ENCODE results near the gene NANS. TPM values are rescaled to one million over a fixed set of nuclear protein-coding genes. Genes with fewer than 3 reads are reported as not detected.

The NANS gene
- total and polyA plus RNA-seq, 2 of the 13 experiments (the other 11 are each of a cell fraction or from before 2014, with no cell fraction given): 86.9 to 203 TPM

- TF ChIP-seq BRCA1 (CRISPR knock-in tag; IDR thresholded peaks at IDR 0.05) (peak; percentile 55; the same call in 1 of the 2 replicates), ZFAT (CRISPR knock-in tag; conservative IDR thresholded peaks at IDR 0.05) (no peak), GTF2F1 (IDR thresholded peaks at IDR 0.05; ENCODE audit: low read length) (no peak), U2AF1 (optimal IDR thresholded peaks at IDR 0.05; ENCODE audit: low read depth, low read length) (no peak), ZNF879 (CRISPR knock-in tag; IDR thresholded peaks at IDR 0.05) (peak; percentile 71; the same call in 1 of the 2 replicates), ZMYM4 (CRISPR knock-in tag; IDR thresholded peaks at IDR 0.05) (peak; percentile 82), REXO4 (CRISPR knock-in tag; IDR thresholded peaks at IDR 0.05; ENCODE audit: borderline replicate concordance) (peak; percentile 18; the same call in 1 of the 2 replicates), ZNF264 (CRISPR knock-in tag; IDR thresholded peaks at IDR 0.05) (peak; percentile 14; the same call in 1 of the 2 replicates), ATF4 (CRISPR knock-in tag; IDR thresholded peaks at IDR 0.05) (no peak), ZFP36 (IDR thresholded peaks at IDR 0.05; ENCODE audit: borderline replicate concordance, low read depth, low read length, partially characterized antibody) (no peak), ZNF75D (CRISPR knock-in tag; IDR thresholded peaks at IDR 0.05; ENCODE audit: borderline replicate concordance) (no peak), ZNF891 (CRISPR knock-in tag; IDR thresholded peaks at IDR 0.05) (no peak; the same call in 1 of the 2 replicates), NR0B2 (CRISPR knock-in tag; IDR thresholded peaks at IDR 0.05) (0 out of 2 replicates have a peak, but pooled peaks have one; percentile 33), EHMT2 (IDR thresholded peaks at IDR 0.05; ENCODE audit: borderline replicate concordance, low read depth, low read length) (no peak), CHD4 (IDR thresholded peaks at IDR 0.05; ENCODE audit: borderline replicate concordance, low read length) (0 out of 2 replicates have a peak, but pooled peaks have one; percentile 44), ZNF224 (CRISPR knock-in tag; IDR thresholded peaks at IDR 0.05) (no peak), MAZ (IDR thresholded peaks at IDR 0.05; ENCODE audit: borderline replicate concordance, low read depth, low read length) (peak; percentile 38; the same call in 1 of the 2 replicates), MAZ (CRISPR knock-in tag; IDR thresholded peaks at IDR 0.05; ENCODE audit: low read depth) (peak; percentile 83), SAP130 (CRISPR knock-in tag; IDR thresholded peaks at IDR 0.05; ENCODE audit: low read depth) (peak; percentile 85), KAT7 (CRISPR knock-in tag; IDR thresholded peaks at IDR 0.05; ENCODE audit: borderline replicate concordance) (no peak; the same call in 1 of the 2 replicates), GABPB1 (CRISPR knock-in tag; IDR thresholded peaks at IDR 0.05) (peak; percentile 79), DDIT3 (CRISPR knock-in tag; IDR thresholded peaks at IDR 0.05) (no peak), ZNF644 (CRISPR knock-in tag; IDR thresholded peaks at IDR 0.05; ENCODE audit: low read depth) (peak; percentile 13; the same call in 1 of the 2 replicates), NFRKB (IDR thresholded peaks at IDR 0.05) (no peak), HDAC2 (CRISPR knock-in tag; IDR thresholded peaks at IDR 0.05) (peak; percentile 54; the same call in 1 of the 2 replicates), KLF6 (CRISPR knock-in tag; IDR thresholded peaks at IDR 0.05) (0 out of 2 replicates have a peak, but pooled peaks have one; percentile 30), SAFB2 (CRISPR knock-in tag; IDR thresholded peaks at IDR 0.05; ENCODE audit: borderline replicate concordance, low read depth) (peak; percentile 79; the same call in 1 of the 2 replicates), POLR2A (IDR thresholded peaks at IDR 0.05; ENCODE audit: insufficient read depth in 1 of 2, low read depth in 2 of 2, low read length in 2 of 2) (peak; percentile 93 to 97), ZNF317 (CRISPR knock-in tag; IDR thresholded peaks at IDR 0.05) (no peak; the same call in 1 of the 2 replicates), ZNF143 (CRISPR knock-in tag; IDR thresholded peaks at IDR 0.05) (peak; percentile 10; the same call in 1 of the 2 replicates), FOSL1 (CRISPR knock-in tag; IDR thresholded peaks at IDR 0.05; ENCODE audit: borderline replicate concordance) (0 out of 2 replicates have a peak, but pooled peaks have one; percentile 19)
Observed at GRCh38 chr9:98056269-98057137, at the start of gene NANS (continued).

Measured in HepG2 (cell line).